Gastroesophageal sphincter (tissue), 3 donors: Measurements from ENCODE around the gene ZNF350.

ENCODE experiments used
- CTCF ChIP-seq, 4 experiments: fragments of 200-600 bp in 2 of 4; fragments of 450-650 bp in 2 of 4; sonication (generic) in 1 of 4; IDR thresholded peaks; one replicate each; pipeline ENCODE4 v1.5.1; 2017 to 2019; ENCODE audit warnings: antibody characterized with exemption in 4 of 4, mild to moderate bottlenecking in 2 of 4, moderate library complexity in 2 of 4
- POLR2A ChIP-seq, 2 donors: fragments of 450-650 bp; IDR thresholded peaks; one replicate each; pipeline ENCODE4 v1.6.1; 2017; ENCODE audit warnings: antibody characterized with exemption in 2 of 2, mild to moderate bottlenecking in 2 of 2, moderate library complexity in 1 of 2

GRCh38 chr19:51959791-51960190, 26.8 kb downstream of the ZNF350 start:
- TF ChIP-seq POLR2A (IDR thresholded peaks at IDR 0.05), result no peak
- no peak for TF ChIP-seq CTCF (IDR thresholded peaks at IDR 0.05)
